Measurements from ENCODE around the gene TAS2R3. TPM values are rescaled to one million over a fixed set of nuclear protein-coding genes. Genes with fewer than 3 reads are reported as not detected.
"Not testable (repeated sequence)": the region's sequence is repeated elsewhere in the genome, so short reads cannot be mapped to it uniquely, and the experiment has no call there.

The TAS2R3 gene
- total RNA-seq, 2 donors from 2014 or later: 1.6 to 2.6 TPM

- Histone ChIP-seq H3K9ac (ENCODE audit: extremely low read depth, low read length, poor library complexity, severe bottlenecking) (no peak overlapping the region), H3K27ac (ENCODE audit: low read depth, low read length) (no peak overlapping the region), H3K27me3 (ENCODE audit: control insufficient read depth, insufficient read depth, low read length, poor library complexity, severe bottlenecking) (no peaks in the 10 kb centered on the region), H3K9me3 (ENCODE audit: control insufficient read depth, low read length) (peaks cover 63% of the 10 kb centered on the region), H3K4me3 (ENCODE audit: low read length) (peak overlapping the region; percentile 32), H3K36me3 (ENCODE audit: control insufficient read depth, insufficient read depth, low read length) (peaks cover 98% of the 10 kb centered on the region), H3K4me1 (ENCODE audit: control insufficient read depth, insufficient read depth, low read length) (no peaks in the 10 kb centered on the region)
- H3K9me3 Mint-ChIP-seq: peaks cover 39% of the 10 kb centered on the region
- H3K27ac Mint-ChIP-seq: no peak overlapping the region
- H3K27me3 Mint-ChIP-seq (ENCODE audit: insufficient read depth): no peaks in the 10 kb centered on the region
- WGBS, 2 experiments (ENCODE audit: insufficient coverage in 1 of 2, insufficient read length in 1 of 2): 93% methylated on average over 10 to 13 of the region's 13 CpGs
- H3K4me3 Mint-ChIP-seq: no peak overlapping the region
- H3K36me3 Mint-ChIP-seq (ENCODE audit: low read depth): peaks cover 98% of the 10 kb centered on the region
- no peak for DNase-seq
- TF ChIP-seq CTCF (conservative IDR thresholded peaks at IDR 0.05): peak; percentile 71
- H3K4me1 Mint-ChIP-seq: no peaks in the 10 kb centered on the region
These were observed 11.3 kb upstream of the TAS2R3 start for GRCh38 chr7:141752634-141753033.

- Histone ChIP-seq H3K9me3 (ENCODE audit: control insufficient read depth, low read length) (peaks cover 57% of the 10 kb centered on the region), H3K27ac (ENCODE audit: low read depth, low read length) (no peak overlapping the region), H3K4me3 (ENCODE audit: low read length) (no peak overlapping the region), H3K9ac (ENCODE audit: extremely low read depth, low read length, poor library complexity, severe bottlenecking) (no peak overlapping the region), H3K36me3 (ENCODE audit: control insufficient read depth, insufficient read depth, low read length) (peaks cover 93% of the 10 kb centered on the region), H3K4me1 (ENCODE audit: control insufficient read depth, insufficient read depth, low read length) (no peaks in the 10 kb centered on the region), H3K27me3 (ENCODE audit: control insufficient read depth, insufficient read depth, low read length, poor library complexity, severe bottlenecking) (no peaks in the 10 kb centered on the region)
- Mint-ChIP-seq H3K4me3 (no peak overlapping the region), H3K36me3 (ENCODE audit: low read depth) (peaks cover 96% of the 10 kb centered on the region), H3K4me1 (no peaks in the 10 kb centered on the region), H3K9me3 (peaks cover 38% of the 10 kb centered on the region), H3K27me3 (ENCODE audit: insufficient read depth) (no peaks in the 10 kb centered on the region), H3K27ac (no peak overlapping the region)
- 93 to 100% methylated on average over 1 to 6 of the region's 6 CpGs for WGBS, 2 experiments (ENCODE audit: insufficient coverage in 1 of 2, insufficient read length in 1 of 2)
- peak; percentile 75 for TF ChIP-seq CTCF (conservative IDR thresholded peaks at IDR 0.05)
- peak; percentile 63 for DNase-seq
These were observed 9.0 kb upstream of the TAS2R3 start for GRCh38 chr7:141754939-141755338.

GRCh38 chr7:141770083-141770583 is 6.2 kb downstream of the TAS2R3 start:
- H3K4me3 Mint-ChIP-seq; H3K27ac ChIP-seq (ENCODE audit: low read depth, low read length); H3K27me3 Mint-ChIP-seq (ENCODE audit: insufficient read depth); H3K4me3 ChIP-seq (ENCODE audit: low read length); H3K4me1 Mint-ChIP-seq; H3K4me1 ChIP-seq (ENCODE audit: control insufficient read depth, insufficient read depth, low read length); H3K9ac ChIP-seq (ENCODE audit: extremely low read depth, low read length, poor library complexity, severe bottlenecking); DNase-seq; H3K36me3 ChIP-seq (ENCODE audit: control insufficient read depth, insufficient read depth, low read length); H3K27ac Mint-ChIP-seq; H3K9me3 ChIP-seq (ENCODE audit: control insufficient read depth, low read length); H3K27me3 ChIP-seq (ENCODE audit: control insufficient read depth, insufficient read depth, low read length, poor library complexity, severe bottlenecking): not testable (repeated sequence)
- peaks cover 53% of the 10 kb centered on the region for H3K36me3 Mint-ChIP-seq (ENCODE audit: low read depth)
- WGBS, 2 experiments (ENCODE audit: insufficient coverage in 1 of 2, insufficient read length in 1 of 2): 80 to 96% methylated on average over 1 to 2 of the region's 3 CpGs
- H3K9me3 Mint-ChIP-seq: peaks cover 37% of the 10 kb centered on the region

- Histone ChIP-seq H3K36me3 (ENCODE audit: control insufficient read depth, insufficient read depth, low read length) (peaks cover 35% of the 10 kb centered on the region), H3K4me3 (ENCODE audit: low read length) (peak within 1 kb of the TSS; percentile 45), H3K27ac (ENCODE audit: low read depth, low read length) (no peak within 1 kb of the TSS), H3K27me3 (ENCODE audit: control insufficient read depth, insufficient read depth, low read length, poor library complexity, severe bottlenecking) (no peaks in the 10 kb centered on the region), H3K9ac (ENCODE audit: extremely low read depth, low read length, poor library complexity, severe bottlenecking) (no peak within 1 kb of the TSS), H3K9me3 (ENCODE audit: control insufficient read depth, low read length) (peaks cover 23% of the 10 kb centered on the region), H3K4me1 (ENCODE audit: control insufficient read depth, insufficient read depth, low read length) (no peaks in the 10 kb centered on the region)
- no peaks in the 10 kb centered on the region for H3K4me1 Mint-ChIP-seq
- no peak for DNase-seq
- no peak within 1 kb of the TSS for H3K4me3 Mint-ChIP-seq
- peaks cover 77% of the 10 kb centered on the region for H3K36me3 Mint-ChIP-seq (ENCODE audit: low read depth)
- no peak for TF ChIP-seq CTCF (conservative IDR thresholded peaks at IDR 0.05)
- H3K27me3 Mint-ChIP-seq (ENCODE audit: insufficient read depth): no peaks in the 10 kb centered on the region
- 83% methylated on average over 1 of the region's 1 CpG; no CpG with 5 or more reads in 1 of the 2 experiments for WGBS, 2 experiments (ENCODE audit: insufficient coverage in 1 of 2, insufficient read length in 1 of 2)
- no peak within 1 kb of the TSS for H3K27ac Mint-ChIP-seq
- peaks cover 47% of the 10 kb centered on the region for H3K9me3 Mint-ChIP-seq
These were observed 12.5 kb downstream of the TAS2R3 start, which contains the start of gene TAS2R4 for GRCh38 chr7:141776374-141776773. TAS2R4 (plus strand) TSS chr7:141776674; CDS start chr7:141778489, 1,815 bp downstream.
